Measurements from ENCODE around the gene KRTAP5-4. TPM values are rescaled to one million over a fixed set of nuclear protein-coding genes. Genes with fewer than 3 reads are reported as not detected.
"Not testable (repeated sequence)": the region's sequence is repeated elsewhere in the genome, so short reads cannot be mapped to it uniquely, and the experiment has no call there.

Gene KRTAP5-4
- polyA plus RNA-seq, 10 donors, result not detected

- no peak for DNase-seq
Measured at GRCh38 chr11:1603629-1604028, 18.3 kb downstream of the KRTAP5-4 start.

GRCh38 chr11:1601663-1602062 is 20.3 kb downstream of the KRTAP5-4 start:
- not testable (repeated sequence) for DNase-seq

- no peak for DNase-seq
Measured at GRCh38 chr11:1600626-1601025, 21.3 kb downstream of the KRTAP5-4 start.

GRCh38 chr11:1598816-1599215 is 23.1 kb downstream of the KRTAP5-4 start:
- no peak for DNase-seq

GRCh38 chr11:1598406-1598805 is 23.5 kb downstream of the KRTAP5-4 start:
- not testable (repeated sequence) for DNase-seq

- DNase-seq, result no peak
Measured at GRCh38 chr11:1597994-1598380, 24.0 kb downstream of the KRTAP5-4 start, which contains the start of gene KRTAP5-2. Gene KRTAP5-2 (minus strand): TSS chr11:1598294. CDS start chr11:1598250, 44 bp downstream.

- DNase-seq, result peak in 1 of 3 donors; percentile 16
Measured at GRCh38 chr11:1597331-1597993, 24.5 kb downstream of the KRTAP5-4 start.

GRCh38 chr11:1596576-1597121 is 25.3 kb downstream of the KRTAP5-4 start:
- DNase-seq, result not testable (repeated sequence)

GRCh38 chr11:1595994-1596575 is 25.9 kb downstream of the KRTAP5-4 start:
- not testable (repeated sequence) for DNase-seq

- DNase-seq, result no peak
Measured at GRCh38 chr11:1592628-1593027, 29.3 kb downstream of the KRTAP5-4 start.

- DNase-seq, result no peak
Measured at GRCh38 chr11:1589996-1590395, 31.9 kb downstream of the KRTAP5-4 start.

GRCh38 chr11:1589191-1589963 is 32.6 kb downstream of the KRTAP5-4 start:
- peak in 1 of 3 donors; percentile 4 for DNase-seq

GRCh38 chr11:1586699-1587098 is 35.2 kb downstream of the KRTAP5-4 start:
- peak in 1 of 3 donors; percentile 5 for DNase-seq

- not testable (repeated sequence) for DNase-seq
Measured at GRCh38 chr11:1584661-1585370, 37.1 kb downstream of the KRTAP5-4 start, which contains the start of gene KRTAP5-1. Gene KRTAP5-1 (minus strand): TSS chr11:1585283. CDS start chr11:1585249, 34 bp downstream.

GRCh38 chr11:1582909-1583308 is 39.0 kb downstream of the KRTAP5-4 start:
- not testable (repeated sequence) for DNase-seq

- DNase-seq, result no peak
Measured at GRCh38 chr11:1581976-1582375, 40.0 kb downstream of the KRTAP5-4 start.

- DNase-seq, result no peak
Measured at GRCh38 chr11:1576825-1577224, 45.1 kb downstream of the KRTAP5-4 start.

- not testable (repeated sequence) for DNase-seq
Measured at GRCh38 chr11:1575756-1576155, 46.2 kb downstream of the KRTAP5-4 start.

GRCh38 chr11:1574933-1575242 is 47.0 kb downstream of the KRTAP5-4 start:
- DNase-seq, result no peak

GRCh38 chr11:1574238-1574932 is 47.6 kb downstream of the KRTAP5-4 start:
- DNase-seq, result peak; percentile 45 to 84 (median 67)

- DNase-seq, result peak in 1 of 3 donors; percentile 38
Measured at GRCh38 chr11:1573903-1574237, 48.1 kb downstream of the KRTAP5-4 start.
